Activated CD8-positive, alpha-beta memory T cell treated with anti-CD3 and anti-CD28 coated beads, Interleukin-2, amount 50 U/mL, for 4 hours (primary cell): Measurements from ENCODE around the gene PRR14L.

Experiments used
- DNase-seq: peaks from one replicate; pipeline ENCODE4 v3.0.0-alpha.2; 2020

PRR14L gene

GRCh38 chr22:31637891-31638618, 111.9 kb downstream of the PRR14L start:
- no peak for DNase-seq

GRCh38 chr22:31637447-31637890, 112.5 kb downstream of the PRR14L start:
- no peak for DNase-seq

- no peak for DNase-seq
Observed at GRCh38 chr22:31635638-31636306, 114.2 kb downstream of the PRR14L start.

GRCh38 chr22:31631436-31631835, 118.5 kb downstream of the PRR14L start:
- no peak for DNase-seq
